Mesendoderm (in vitro differentiated cells): Measurements from ENCODE around the gene KLHL33.

Experiments
- DNase-seq: peaks from one replicate; pipeline ENCODE4 v3.0.0; 2013
- H2AK5ac ChIP-seq: 2 replicates; pipeline ENCODE4 v1.6.1; 2013; ENCODE audit warnings: low read length, inconsistent platforms
- H2BK120ac ChIP-seq: 2 replicates; pipeline ENCODE4 v1.6.1; 2013; ENCODE audit warnings: low read depth, mild to moderate bottlenecking, low read length, moderate library complexity, mixed read lengths
- H2BK15ac ChIP-seq: replicated peaks from 2 replicates; pipeline ENCODE4 v1.6.1; 2013; ENCODE audit warnings: low read depth, mild to moderate bottlenecking, moderate library complexity
- H2BK5ac ChIP-seq: 2 replicates; pipeline ENCODE4 v1.6.1; 2013; ENCODE audit warnings: low read length, inconsistent platforms
- H3K18ac ChIP-seq: 2 replicates; pipeline ENCODE4 v1.6.1; 2013; ENCODE audit warnings: mild to moderate bottlenecking, low read length, mixed read lengths
- H3K23ac ChIP-seq: one replicate; pipeline ENCODE4 v1.6.1; 2013; ENCODE audit warnings: low read length
- H3K27ac ChIP-seq: 2 replicates; pipeline ENCODE4 v1.5.1; 2013; ENCODE audit warnings: low read depth, mild to moderate bottlenecking, inconsistent platforms, low read length, moderate library complexity
- H3K27me3 ChIP-seq: 2 replicates; pipeline ENCODE4 v1.6.1; 2013; ENCODE audit warnings: low read length, control low read depth, mild to moderate bottlenecking, inconsistent platforms; ENCODE audit not compliant: insufficient read depth, poor library complexity
- H3K36me3 ChIP-seq: 2 replicates; pipeline ENCODE4 v1.6.1; 2013; ENCODE audit warnings: low read length, inconsistent platforms; ENCODE audit not compliant: control insufficient read depth, insufficient read depth
- H3K4ac ChIP-seq: one replicate; pipeline ENCODE4 v1.6.1; 2013; ENCODE audit warnings: low read depth, mild to moderate bottlenecking, low read length, moderate library complexity
- H3K4me1 ChIP-seq: 2 replicates; pipeline ENCODE4 v1.6.1; 2013; ENCODE audit warnings: low read depth, low read length, inconsistent platforms; ENCODE audit not compliant: control insufficient read depth
- H3K4me2 ChIP-seq: 2 replicates; pipeline ENCODE4 v1.6.1; 2013; ENCODE audit warnings: low read length
- H3K4me3 ChIP-seq: 2 replicates; pipeline ENCODE4 v1.5.1; 2013; ENCODE audit warnings: mild to moderate bottlenecking, low read length
- H3K56ac ChIP-seq: one replicate; pipeline ENCODE4 v1.6.1; 2013; ENCODE audit warnings: low read length
- H3K79me1 ChIP-seq: 2 replicates; pipeline ENCODE4 v1.6.1; 2013; ENCODE audit warnings: low read length, inconsistent platforms
- H3K79me2 ChIP-seq: 2 replicates; pipeline ENCODE4 v1.6.1; 2013; ENCODE audit warnings: mild to moderate bottlenecking, low read length; ENCODE audit not compliant: control insufficient read depth, insufficient read depth
- H3K9ac ChIP-seq: 2 replicates; pipeline ENCODE4 v1.6.1; 2013; ENCODE audit warnings: low read length, inconsistent platforms
- H4K5ac ChIP-seq: one replicate; pipeline ENCODE4 v1.6.1; 2013; ENCODE audit warnings: low read length
- H4K8ac ChIP-seq: one replicate; pipeline ENCODE4 v1.6.1; 2013; ENCODE audit warnings: low read depth, mild to moderate bottlenecking, control low read depth, low read length, moderate library complexity
- WGBS: extraction: QIAGEN DNeasy Blood & Tissue Kit; methylation state at CpG from one replicate; pipeline ENCODE4 v1.1.7; 2013; ENCODE audit warnings: low lambda C conversion rate, missing lambda C conversion rate; ENCODE audit not compliant: insufficient coverage; ENCODE audit errors: extremely low coverage; 5-methylcytosine and 5-hydroxymethylcytosine counted together

Gene KLHL33

DNA sequence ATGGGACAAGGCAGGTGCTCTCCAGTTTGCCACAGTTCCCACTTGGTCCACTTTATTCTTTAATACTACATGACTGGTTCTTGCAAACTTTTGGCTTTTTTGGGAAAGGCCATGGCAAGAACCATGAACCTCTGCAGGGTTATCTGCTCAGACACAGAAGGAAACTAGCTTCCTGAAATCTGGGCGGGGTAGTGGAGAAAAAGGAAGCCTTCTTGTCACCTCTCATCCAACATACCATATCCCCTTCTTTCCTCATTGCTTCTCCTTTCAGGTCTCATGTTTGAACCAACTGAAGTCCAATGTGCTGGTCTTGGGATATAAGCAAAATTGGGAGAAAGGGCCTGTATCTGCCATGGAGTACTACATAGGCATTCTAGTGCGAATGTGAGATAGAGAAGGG is 5.5 kb upstream of the KLHL33 start:
- Histone ChIP-seq H3K36me3 (peaks cover 7% of the 10 kb centered on the region), H3K4ac (no peak overlapping the region), H3K4me3 (no peak overlapping the region), H3K9ac (no peak overlapping the region), H4K8ac (no peak overlapping the region), H3K56ac (no peak overlapping the region), H3K18ac (no peak overlapping the region), H2BK15ac (no peak overlapping the region), H3K23ac (no peak overlapping the region), H3K79me2 (no peaks in the 10 kb centered on the region), H4K5ac (no peak overlapping the region), H3K4me1 (no peaks in the 10 kb centered on the region), H2BK120ac (no peak overlapping the region), H3K79me1 (no peaks in the 10 kb centered on the region), H2BK5ac (no peak overlapping the region), H3K4me2 (no peak overlapping the region), H3K27me3 (no peaks in the 10 kb centered on the region), H3K27ac (no peak overlapping the region), H2AK5ac (no peak overlapping the region)
- DNase-seq: no peak
- WGBS: no CpG with 5 or more reads among the region's 2 CpGs

DNA sequence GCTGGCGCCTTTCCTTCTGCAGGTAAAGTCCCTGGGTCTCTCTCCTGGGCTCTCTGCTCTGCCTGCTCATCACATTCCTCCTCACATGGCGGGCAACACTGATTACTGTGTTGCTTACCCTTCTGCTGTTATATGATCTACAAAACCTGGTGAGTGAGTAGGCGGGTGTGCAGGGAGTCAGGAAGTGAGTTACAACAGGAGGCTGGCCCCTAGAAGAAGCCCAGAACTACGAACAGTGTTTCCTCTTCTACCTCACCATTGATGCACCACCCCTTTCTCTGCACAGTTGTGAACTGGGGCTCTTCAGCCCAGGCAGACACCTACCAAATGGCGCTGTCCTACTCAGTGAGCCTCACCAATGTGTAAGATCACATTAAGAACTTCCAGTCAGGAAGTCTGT is 4.9 kb upstream of the KLHL33 start:
- no peak overlapping the region for H4K8ac ChIP-seq
- no peaks in the 10 kb centered on the region for H3K79me1 ChIP-seq
- H3K4me3 ChIP-seq: no peak overlapping the region
- peaks cover 3% of the 10 kb centered on the region for H3K36me3 ChIP-seq
- no peak overlapping the region for H3K4ac ChIP-seq
- H3K23ac ChIP-seq: no peak overlapping the region
- H3K18ac ChIP-seq: no peak overlapping the region
- no peak for DNase-seq
- no peaks in the 10 kb centered on the region for H3K27me3 ChIP-seq
- no peak overlapping the region for H2AK5ac ChIP-seq
- no peaks in the 10 kb centered on the region for H3K79me2 ChIP-seq
- no CpG with 5 or more reads among the region's 5 CpGs for WGBS
- no peak overlapping the region for H2BK15ac ChIP-seq
- no peaks in the 10 kb centered on the region for H3K4me1 ChIP-seq
- H3K9ac ChIP-seq: no peak overlapping the region
- no peak overlapping the region for H2BK120ac ChIP-seq
- H3K56ac ChIP-seq: no peak overlapping the region
- no peak overlapping the region for H4K5ac ChIP-seq
- no peak overlapping the region for H2BK5ac ChIP-seq
- H3K27ac ChIP-seq: no peak overlapping the region
- no peak overlapping the region for H3K4me2 ChIP-seq

GRCh38 chr14:20440465-20440864 is 4.5 kb upstream of the KLHL33 start:
- no peak overlapping the region for H3K56ac ChIP-seq
- no peak overlapping the region for H2BK120ac ChIP-seq
- no peak overlapping the region for H3K4me2 ChIP-seq
- no peak overlapping the region for H3K23ac ChIP-seq
- H3K4me3 ChIP-seq: no peak overlapping the region
- no peak overlapping the region for H4K8ac ChIP-seq
- no peak overlapping the region for H4K5ac ChIP-seq
- H3K36me3 ChIP-seq: no peaks in the 10 kb centered on the region
- H2BK5ac ChIP-seq: no peak overlapping the region
- no peaks in the 10 kb centered on the region for H3K79me1 ChIP-seq
- no peak overlapping the region for H3K18ac ChIP-seq
- no peak for DNase-seq
- WGBS: no CpG with 5 or more reads among the region's 5 CpGs
- H3K27ac ChIP-seq: no peak overlapping the region
- H3K4ac ChIP-seq: no peak overlapping the region
- no peak overlapping the region for H2AK5ac ChIP-seq
- no peaks in the 10 kb centered on the region for H3K27me3 ChIP-seq
- H2BK15ac ChIP-seq: no peak overlapping the region
- no peaks in the 10 kb centered on the region for H3K4me1 ChIP-seq
- H3K79me2 ChIP-seq: no peaks in the 10 kb centered on the region
- no peak overlapping the region for H3K9ac ChIP-seq

DNA sequence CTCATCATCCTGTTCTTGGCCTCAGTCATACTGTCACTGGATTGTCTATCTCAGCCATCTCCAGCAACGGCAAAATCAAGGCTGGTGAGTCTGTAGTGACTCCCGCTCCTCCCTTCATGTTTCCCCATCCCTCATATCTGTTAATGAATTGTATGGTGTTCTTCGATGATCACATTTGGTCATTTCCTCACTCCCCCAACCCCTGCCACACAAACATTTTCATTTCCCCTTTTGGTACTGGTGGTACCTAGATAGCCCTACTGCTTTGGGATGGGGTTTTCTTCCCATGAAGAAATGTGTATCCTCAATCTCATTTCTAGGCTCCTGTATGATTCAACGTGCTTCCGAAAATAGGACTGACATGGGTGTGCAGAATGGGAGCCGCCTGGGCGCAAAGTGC is 2.7 kb upstream of the KLHL33 start:
- H3K9ac ChIP-seq: no peak overlapping the region
- no peak for DNase-seq
- H4K5ac ChIP-seq: no peak overlapping the region
- H3K18ac ChIP-seq: no peak overlapping the region
- no peak overlapping the region for H3K4me3 ChIP-seq
- H3K4me1 ChIP-seq: no peaks in the 10 kb centered on the region
- no peaks in the 10 kb centered on the region for H3K36me3 ChIP-seq
- H2BK120ac ChIP-seq: no peak overlapping the region
- no peak overlapping the region for H2AK5ac ChIP-seq
- H3K27me3 ChIP-seq: peaks cover 2% of the 10 kb centered on the region
- H2BK5ac ChIP-seq: no peak overlapping the region
- no CpG with 5 or more reads among the region's 7 CpGs for WGBS
- H3K79me2 ChIP-seq: no peaks in the 10 kb centered on the region
- H3K79me1 ChIP-seq: no peaks in the 10 kb centered on the region
- no peak overlapping the region for H3K56ac ChIP-seq
- H3K4ac ChIP-seq: no peak overlapping the region
- H4K8ac ChIP-seq: no peak overlapping the region
- H2BK15ac ChIP-seq: no peak overlapping the region
- H3K4me2 ChIP-seq: no peak overlapping the region
- no peak overlapping the region for H3K23ac ChIP-seq
- H3K27ac ChIP-seq: no peak overlapping the region

- Histone ChIP-seq H2BK120ac (no peak overlapping the region), H3K27ac (no peak overlapping the region), H3K4me2 (no peak overlapping the region), H3K36me3 (no peaks in the 10 kb centered on the region), H2BK15ac (no peak overlapping the region), H3K56ac (no peak overlapping the region), H3K4me1 (no peaks in the 10 kb centered on the region), H3K18ac (no peak overlapping the region), H3K9ac (no peak overlapping the region), H2BK5ac (no peak overlapping the region), H3K4ac (no peak overlapping the region), H4K5ac (no peak overlapping the region), H2AK5ac (no peak overlapping the region), H4K8ac (no peak overlapping the region), H3K79me2 (no peaks in the 10 kb centered on the region), H3K4me3 (no peak overlapping the region), H3K23ac (no peak overlapping the region), H3K79me1 (no peaks in the 10 kb centered on the region), H3K27me3 (peaks cover 2% of the 10 kb centered on the region)
- no CpG with 5 or more reads among the region's 4 CpGs for WGBS
- no peak for DNase-seq
Observed at GRCh38 chr14:20436363-20436755, 393 bp upstream of the KLHL33 start.

DNA sequence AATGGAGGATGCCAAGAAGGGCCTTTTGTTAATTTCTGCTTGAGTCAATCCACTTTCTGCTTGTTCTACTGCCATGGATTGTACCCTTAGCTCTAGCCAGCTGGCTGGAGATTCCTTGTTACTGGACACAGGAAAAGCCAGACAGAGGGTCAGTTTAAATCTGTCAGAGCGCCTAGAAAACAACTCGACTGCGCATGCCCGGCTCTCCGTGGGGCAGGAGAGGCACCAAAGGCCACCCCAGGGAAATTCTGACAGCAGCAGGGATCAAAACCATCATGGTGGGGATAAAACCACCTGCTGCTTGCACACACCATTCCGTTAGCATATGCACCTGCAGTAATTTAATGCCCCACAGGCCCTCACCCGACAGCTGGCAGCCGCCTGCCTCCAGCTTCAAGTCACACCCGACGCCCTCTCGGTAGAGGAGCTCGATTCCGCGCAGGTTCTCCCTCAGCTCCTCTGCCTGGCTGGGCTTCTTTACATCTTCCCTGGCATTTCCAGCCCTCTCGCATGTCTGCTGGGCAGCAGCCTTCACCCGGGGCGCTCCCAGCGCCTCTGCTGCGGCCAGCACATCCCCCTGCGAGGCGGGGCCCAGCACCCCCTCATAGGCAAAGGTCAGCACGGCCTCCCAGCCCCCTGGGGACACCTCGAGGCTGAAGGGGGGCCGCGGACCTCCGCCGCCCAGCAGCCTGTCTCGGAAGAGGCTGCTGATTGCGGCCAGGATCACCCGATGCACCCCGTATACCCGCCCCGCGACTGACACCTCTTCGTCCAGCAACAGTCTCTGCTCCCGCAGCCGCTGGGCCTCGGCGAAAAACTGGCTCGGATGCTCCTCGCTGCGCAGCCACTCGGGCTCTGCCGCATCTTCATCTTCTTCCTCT is 1.0 kb downstream of the KLHL33 start:
- H3K9ac ChIP-seq: no peak overlapping the region
- H3K4ac ChIP-seq: no peak overlapping the region
- no peaks in the 10 kb centered on the region for H3K4me1 ChIP-seq
- H3K79me2 ChIP-seq: no peaks in the 10 kb centered on the region
- no peaks in the 10 kb centered on the region for H3K36me3 ChIP-seq
- H2BK15ac ChIP-seq: no peak overlapping the region
- no peak overlapping the region for H2AK5ac ChIP-seq
- no peak overlapping the region for H4K8ac ChIP-seq
- no peak overlapping the region for H4K5ac ChIP-seq
- peak overlapping the region; percentile 31 for H3K4me2 ChIP-seq
- peaks cover 2% of the 10 kb centered on the region for H3K27me3 ChIP-seq
- peak overlapping the region; percentile 39 for H3K56ac ChIP-seq
- H3K4me3 ChIP-seq: no peak overlapping the region
- WGBS: no CpG with 5 or more reads among the region's 44 CpGs
- H3K79me1 ChIP-seq: no peaks in the 10 kb centered on the region
- DNase-seq: no peak
- no peak overlapping the region for H3K23ac ChIP-seq
- no peak overlapping the region for H2BK5ac ChIP-seq
- H3K18ac ChIP-seq: no peak overlapping the region
- no peak overlapping the region for H3K27ac ChIP-seq
- no peak overlapping the region for H2BK120ac ChIP-seq
